Fibroblast of lung (primary cell): Measurements from ENCODE around the gene CORO2B. TPM values are rescaled to one million over a fixed set of nuclear protein-coding genes. Genes with fewer than 3 reads are reported as not detected.

ENCODE experiments used
- DNase-seq, 2 donors: peaks; one replicate each; pipeline versions ENCODE4 v3.0.0 to v3.0.0-alpha.2; 2010; ENCODE audit warnings: low read depth in 2 of 2
- H2AFZ ChIP-seq: 2 replicates; pipeline ENCODE4 v1.5.1; 2012; ENCODE audit warnings: low read length, control low read depth, inconsistent platforms
- H3K27ac ChIP-seq: 2 replicates; pipeline ENCODE4 v1.5.1; 2011; ENCODE audit warnings: low read length, control low read depth; ENCODE audit not compliant: insufficient read depth
- H3K27me3 ChIP-seq: 2 replicates; pipeline ENCODE4 v1.5.1; 2011; ENCODE audit warnings: mild to moderate bottlenecking, low read length; ENCODE audit not compliant: control insufficient read depth, insufficient read depth
- H3K36me3 ChIP-seq: 2 replicates; pipeline ENCODE4 v1.5.1; 2011; ENCODE audit warnings: low read length; ENCODE audit not compliant: control insufficient read depth, insufficient read depth
- H3K4me1 ChIP-seq: 2 replicates; pipeline ENCODE4 v1.5.1; 2011; ENCODE audit warnings: low read length; ENCODE audit not compliant: control insufficient read depth, insufficient read depth; ENCODE audit errors: extremely low read depth
- H3K4me2 ChIP-seq: 2 replicates; pipeline ENCODE4 v1.5.1; 2011; ENCODE audit warnings: low read length, control low read depth; ENCODE audit not compliant: insufficient read depth; ENCODE audit errors: extremely low read depth
- H3K4me3 ChIP-seq, 4 experiments: fragments of 200-600 bp in 1 of 4; sonication (generic) in 1 of 4; replicated peaks in 1 of 4; 2 replicates each; pipeline ENCODE4 v1.5.1; 2011 to 2016; ENCODE audit warnings: low read length in 4 of 4, low read depth in 3 of 4, mild to moderate bottlenecking in 3 of 4, control low read depth in 2 of 4, inconsistent platforms in 1 of 4, mixed read lengths in 1 of 4; ENCODE audit not compliant: insufficient read depth in 1 of 4; ENCODE audit errors: control extremely low read depth in 1 of 4
- H3K79me2 ChIP-seq: 2 replicates; pipeline ENCODE4 v1.5.1; 2012; ENCODE audit warnings: mild to moderate bottlenecking, low read length, inconsistent platforms; ENCODE audit not compliant: control insufficient read depth, insufficient read depth
- H3K9ac ChIP-seq: 2 replicates; pipeline ENCODE4 v1.5.1; 2011; ENCODE audit warnings: mild to moderate bottlenecking, low read length, control low read depth; ENCODE audit not compliant: insufficient read depth
- H3K9me3 ChIP-seq: 2 replicates; pipeline ENCODE4 v1.5.1; 2012; ENCODE audit warnings: low read depth, low read length; ENCODE audit not compliant: control insufficient read depth, insufficient read depth
- H4K20me1 ChIP-seq: 2 replicates; pipeline ENCODE4 v1.5.1; 2011; ENCODE audit warnings: low read length; ENCODE audit not compliant: control insufficient read depth, insufficient read depth; ENCODE audit errors: extremely low read depth
- EZH2 ChIP-seq: IDR thresholded peaks from 2 replicates; pipeline ENCODE4 v1.5.1; 2012; ENCODE audit warnings: low read length, control low read depth, mild to moderate bottlenecking; ENCODE audit errors: missing control alignments
- polyA plus RNA-seq, 2 donors: library from polyadenylated mRNA; depleted of rRNA in 1 of 2; stranded (reverse) in 1 of 2; unstranded in 1 of 2; fragments of >200 nt; gene quantifications; 2 replicates each; pipeline ENCODE4 v1.2.1, GENCODE V29; 2011 to 2012; ENCODE audit warnings: missing spikeins in 1 of 2
- total RNA-seq: library from RNA; depleted of rRNA; stranded (reverse); fragments of >200 nt; gene quantifications from 2 replicates; pipeline ENCODE4 v1.2.1, GENCODE V29; 2014
- TF ChIP-seq, protein P1 (sequence below), 2 donors: IDR thresholded peaks in 1 of 2; conservative IDR thresholded peaks in 1 of 2; 1 replicate in 1 of 2; 2 replicates in 1 of 2; pipeline ENCODE4 v1.5.1; 2011 to 2012; ENCODE audit warnings: low read length in 2 of 2, control low read depth in 1 of 2, inconsistent platforms in 1 of 2, low read depth in 1 of 2, mild to moderate bottlenecking in 1 of 2

Gene CORO2B
- total and polyA plus RNA-seq, 2 donors (not counting 1 experiment from before 2014, with no cell fraction given), result 17.5 to 25.3 TPM

- Histone ChIP-seq H3K36me3 (no peaks in the 10 kb centered on the region), H3K9me3 (no peaks in the 10 kb centered on the region), H3K27ac (no peak overlapping the region), H4K20me1 (no peaks in the 10 kb centered on the region), H3K79me2 (peaks cover 59% of the 10 kb centered on the region), H3K4me3 (no peak overlapping the region), H3K27me3 (no peaks in the 10 kb centered on the region), H3K4me2 (no peak overlapping the region), H3K9ac (no peak overlapping the region), H3K4me1 (peaks cover 36% of the 10 kb centered on the region), H2AFZ (no peak overlapping the region)
- DNase-seq, result no peak
- TF ChIP-seq, protein P1, sequence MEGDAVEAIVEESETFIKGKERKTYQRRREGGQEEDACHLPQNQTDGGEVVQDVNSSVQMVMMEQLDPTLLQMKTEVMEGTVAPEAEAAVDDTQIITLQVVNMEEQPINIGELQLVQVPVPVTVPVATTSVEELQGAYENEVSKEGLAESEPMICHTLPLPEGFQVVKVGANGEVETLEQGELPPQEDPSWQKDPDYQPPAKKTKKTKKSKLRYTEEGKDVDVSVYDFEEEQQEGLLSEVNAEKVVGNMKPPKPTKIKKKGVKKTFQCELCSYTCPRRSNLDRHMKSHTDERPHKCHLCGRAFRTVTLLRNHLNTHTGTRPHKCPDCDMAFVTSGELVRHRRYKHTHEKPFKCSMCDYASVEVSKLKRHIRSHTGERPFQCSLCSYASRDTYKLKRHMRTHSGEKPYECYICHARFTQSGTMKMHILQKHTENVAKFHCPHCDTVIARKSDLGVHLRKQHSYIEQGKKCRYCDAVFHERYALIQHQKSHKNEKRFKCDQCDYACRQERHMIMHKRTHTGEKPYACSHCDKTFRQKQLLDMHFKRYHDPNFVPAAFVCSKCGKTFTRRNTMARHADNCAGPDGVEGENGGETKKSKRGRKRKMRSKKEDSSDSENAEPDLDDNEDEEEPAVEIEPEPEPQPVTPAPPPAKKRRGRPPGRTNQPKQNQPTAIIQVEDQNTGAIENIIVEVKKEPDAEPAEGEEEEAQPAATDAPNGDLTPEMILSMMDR (conservative IDR thresholded peaks at IDR 0.05 in 1 of 2, IDR thresholded peaks at IDR 0.05 in 1 of 2; ENCODE audit: low read depth in 1 of 2, low read length in 2 of 2), result no peak
- no peak for TF ChIP-seq EZH2
These were observed 34.4 kb downstream of the CORO2B start for GRCh38 chr15:68612979-68613740.

GRCh38 chr15:68614286-68615035 is 35.7 kb downstream of the CORO2B start:
- peak overlapping the region; percentile 30 for H3K4me2 ChIP-seq

GRCh38 chr15:68615301-68615700 is 36.5 kb downstream of the CORO2B start:
- H3K27me3 ChIP-seq, result no peaks in the 10 kb centered on the region

More at GRCh38 chr15:68614286-68615035, 35.7 kb downstream of the CORO2B start:
- Histone ChIP-seq H3K4me1 (peaks cover 34% of the 10 kb centered on the region), H2AFZ (peak overlapping the region; percentile 35), H3K79me2 (peaks cover 55% of the 10 kb centered on the region), H3K27ac (peak overlapping the region; percentile 52), H3K27me3 (no peaks in the 10 kb centered on the region), H3K36me3 (no peaks in the 10 kb centered on the region), H3K9me3 (no peaks in the 10 kb centered on the region), H3K4me3 (no peak overlapping the region), H4K20me1 (no peaks in the 10 kb centered on the region), H3K9ac (no peak overlapping the region)
- DNase-seq, result no peak
- TF ChIP-seq EZH2, result no peak
- TF ChIP-seq, protein P1 (conservative IDR thresholded peaks at IDR 0.05 in 1 of 2, IDR thresholded peaks at IDR 0.05 in 1 of 2; ENCODE audit: low read depth in 1 of 2, low read length in 2 of 2), result no peak

More at GRCh38 chr15:68615301-68615700, 36.5 kb downstream of the CORO2B start:
- TF ChIP-seq, protein P1 (conservative IDR thresholded peaks at IDR 0.05 in 1 of 2, IDR thresholded peaks at IDR 0.05 in 1 of 2; ENCODE audit: low read depth in 1 of 2, low read length in 2 of 2), result no peak
- no peak for TF ChIP-seq EZH2
- Histone ChIP-seq H4K20me1 (no peaks in the 10 kb centered on the region), H3K9ac (no peak overlapping the region), H3K4me3 (no peak overlapping the region), H3K4me2 (peak overlapping the region; percentile 20), H2AFZ (no peak overlapping the region), H3K4me1 (peaks cover 33% of the 10 kb centered on the region), H3K9me3 (no peaks in the 10 kb centered on the region), H3K36me3 (no peaks in the 10 kb centered on the region), H3K79me2 (peaks cover 57% of the 10 kb centered on the region), H3K27ac (peak overlapping the region; percentile 52)
- DNase-seq, result no peak
